Stomach (tissue), 9 donors: ENCODE results near the gene KBTBD3. TPM values are rescaled to one million over a fixed set of nuclear protein-coding genes. Genes with fewer than 3 reads are reported as not detected.

Experiments used
- DNase-seq, 2 donors: peaks; one replicate each; pipeline versions ENCODE4 v3.0.0 to v3.0.0-alpha.2; 2013 to 2019
- H3K27ac ChIP-seq, 5 donors: fragments of 200-600 bp in 4 of 5; sonication (generic) in 4 of 5; one replicate each; pipeline ENCODE4 v1.5.1; 2013 to 2019; ENCODE audit warnings: mild to moderate bottlenecking in 1 of 5, moderate library complexity in 1 of 5
- H3K27me3 ChIP-seq, 3 donors: fragments of 200-600 bp; sonication (generic); one replicate each; pipeline ENCODE4 v1.5.1; 2017 to 2019; ENCODE audit warnings: mixed run types in 1 of 3
- H3K36me3 ChIP-seq, 4 donors: fragments of 200-600 bp; sonication (generic); 1 replicate in 3 of 4; 2 replicates in 1 of 4; pipeline ENCODE4 v1.5.1; 2016 to 2019
- H3K4me1 ChIP-seq, 4 donors: fragments of 200-600 bp; sonication (generic); one replicate each; pipeline ENCODE4 v1.5.1; 2016 to 2019
- H3K4me3 ChIP-seq, 4 donors: fragments of 200-600 bp; sonication (generic) in 3 of 4; one replicate each; pipeline ENCODE4 v1.5.1; 2016 to 2019; ENCODE audit warnings: mild to moderate bottlenecking in 1 of 4
- H3K9me3 ChIP-seq, 4 donors: fragments of 200-600 bp; sonication (generic); one replicate each; pipeline ENCODE4 v1.5.1; 2016 to 2019
- EP300 ChIP-seq: sonication (generic); formaldehyde crosslinking; IDR thresholded peaks from one replicate; pipeline ENCODE4 v1.6.1; 2017; ENCODE audit warnings: antibody characterized with exemption
- POLR2A ChIP-seq, 4 donors: fragments of 450-650 bp; IDR thresholded peaks; one replicate each; pipeline ENCODE4 v1.6.1; 2016; ENCODE audit warnings: antibody characterized with exemption in 4 of 4, control low read depth in 2 of 4, mild to moderate bottlenecking in 1 of 4, moderate library complexity in 1 of 4
- POLR2AphosphoS5 ChIP-seq, 3 donors: sonication (generic); formaldehyde crosslinking; IDR thresholded peaks; one replicate each; pipeline ENCODE4 v1.6.1; 2016; ENCODE audit warnings: antibody characterized with exemption in 3 of 3
- WGBS, 5 donors: extraction: QIAGEN DNeasy Blood & Tissue Kit in 3 of 5; methylation state at CpG; one replicate each; pipeline versions ENCODE4 v1.1.5 to v1.1.7; 2013 to 2018; 5-methylcytosine and 5-hydroxymethylcytosine counted together
- intact Hi-C: fragments of 100-400 bp; cut with DNase I; formaldehyde crosslinking; loops from one replicate; pipeline ENCODE4 v1.15.1; 2023; ENCODE audit warnings: low total_unique reads
- polyA plus RNA-seq, 3 donors: library from polyadenylated mRNA; stranded (reverse); fragments of 200-250 nt; gene quantifications; one replicate each; pipeline ENCODE4 v1.2.3, GENCODE V29; 2013
- total RNA-seq, 5 donors: library from RNA; depleted of rRNA; stranded (reverse); fragments of >200 nt; gene quantifications; one replicate each; pipeline versions ENCODE4 v1.1.0 to v1.2.3, GENCODE V29; 2014 to 2016
- TF ChIP-seq, protein P1 (sequence below), 7 experiments: fragments of 450-650 bp in 4 of 7; fragments of 200-600 bp in 3 of 7; sonication (generic) in 3 of 7; IDR thresholded peaks; one replicate each; pipeline ENCODE4 v1.5.1; 2016 to 2019; ENCODE audit warnings: antibody characterized with exemption in 7 of 7, control low read depth in 2 of 7, mild to moderate bottlenecking in 1 of 7
- donor health status: healthy with polysubstance abuse.
- donor health status: Bipolar disorder and iron deficiency.
- donor health status: healthy.

Gene KBTBD3
- total and polyA plus RNA-seq, 8 donors: 0.58 to 24.9 (median 3.4) TPM

DNA sequence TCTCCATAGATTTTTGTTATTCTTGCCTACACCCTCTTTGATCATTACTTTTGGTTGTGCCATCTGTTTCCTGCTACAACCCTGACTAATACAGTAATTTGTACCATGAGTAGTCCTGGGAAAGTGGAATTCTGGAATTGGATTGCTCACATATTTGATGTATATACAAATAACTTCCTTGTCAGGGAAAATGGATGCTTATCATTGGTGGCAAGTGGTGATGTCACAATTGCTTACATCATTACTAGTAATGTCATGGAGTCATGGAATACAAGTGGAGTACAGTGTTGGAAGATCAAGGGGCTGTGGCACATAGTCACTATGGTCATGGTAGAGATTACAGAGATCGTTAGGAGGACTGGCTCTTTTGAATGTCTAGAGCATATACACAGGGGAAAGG is 24.7 kb upstream of the KBTBD3 start:
- H3K36me3 ChIP-seq: peaks cover 11 to 22% (median 17%) of the 10 kb centered on the region in 4 donors
- no peaks in the 10 kb centered on the region for H3K4me1 ChIP-seq
- DNase-seq: no peak
- H3K4me3 ChIP-seq: no peak overlapping the region
- H3K27me3 ChIP-seq: no peaks in the 10 kb centered on the region
- TF ChIP-seq, protein P1, sequence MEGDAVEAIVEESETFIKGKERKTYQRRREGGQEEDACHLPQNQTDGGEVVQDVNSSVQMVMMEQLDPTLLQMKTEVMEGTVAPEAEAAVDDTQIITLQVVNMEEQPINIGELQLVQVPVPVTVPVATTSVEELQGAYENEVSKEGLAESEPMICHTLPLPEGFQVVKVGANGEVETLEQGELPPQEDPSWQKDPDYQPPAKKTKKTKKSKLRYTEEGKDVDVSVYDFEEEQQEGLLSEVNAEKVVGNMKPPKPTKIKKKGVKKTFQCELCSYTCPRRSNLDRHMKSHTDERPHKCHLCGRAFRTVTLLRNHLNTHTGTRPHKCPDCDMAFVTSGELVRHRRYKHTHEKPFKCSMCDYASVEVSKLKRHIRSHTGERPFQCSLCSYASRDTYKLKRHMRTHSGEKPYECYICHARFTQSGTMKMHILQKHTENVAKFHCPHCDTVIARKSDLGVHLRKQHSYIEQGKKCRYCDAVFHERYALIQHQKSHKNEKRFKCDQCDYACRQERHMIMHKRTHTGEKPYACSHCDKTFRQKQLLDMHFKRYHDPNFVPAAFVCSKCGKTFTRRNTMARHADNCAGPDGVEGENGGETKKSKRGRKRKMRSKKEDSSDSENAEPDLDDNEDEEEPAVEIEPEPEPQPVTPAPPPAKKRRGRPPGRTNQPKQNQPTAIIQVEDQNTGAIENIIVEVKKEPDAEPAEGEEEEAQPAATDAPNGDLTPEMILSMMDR (IDR thresholded peaks at IDR 0.05): no peak
- TF ChIP-seq POLR2AphosphoS5 (IDR thresholded peaks at IDR 0.05): no peak
- no peak for TF ChIP-seq POLR2A (IDR thresholded peaks at IDR 0.05)
- no peak for TF ChIP-seq EP300
- H3K9me3 ChIP-seq: no peaks in the 10 kb centered on the region
- H3K27ac ChIP-seq: no peak overlapping the region
- WGBS, 5 donors: 82 to 94% (median 92%) methylated on average over 1 of the region's 1 CpG
- intact Hi-C loops: no loop called here

DNA sequence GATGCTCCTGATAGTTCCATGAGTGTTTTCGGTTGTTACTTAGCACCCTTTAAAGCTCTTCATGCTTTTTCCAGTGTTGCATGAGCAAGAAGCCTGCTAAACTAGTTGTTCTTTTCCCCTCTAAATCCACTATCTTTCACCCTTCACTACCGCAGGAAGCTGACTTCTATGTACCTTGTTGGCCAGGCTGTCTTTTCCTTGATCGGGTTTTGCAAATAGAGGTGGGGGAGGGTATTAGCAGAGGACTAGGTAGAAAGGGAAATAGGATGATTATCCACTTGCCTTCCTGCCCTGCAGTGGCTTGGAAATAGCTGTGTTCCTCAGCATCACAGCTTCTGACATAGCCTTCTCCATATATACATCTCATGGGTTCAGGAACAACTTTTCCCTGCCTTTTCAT is 24.2 kb upstream of the KBTBD3 start:
- intact Hi-C loops: no loop called here
- WGBS, 5 donors: 51 to 70% (median 63%) methylated on average over 3 of the region's 3 CpGs
- no peaks in the 10 kb centered on the region for H3K27me3 ChIP-seq
- no peaks in the 10 kb centered on the region for H3K4me1 ChIP-seq
- no peak overlapping the region for H3K4me3 ChIP-seq
- DNase-seq: no peak
- TF ChIP-seq EP300: no peak
- no peak for TF ChIP-seq POLR2A (IDR thresholded peaks at IDR 0.05)
- TF ChIP-seq, protein P1 (IDR thresholded peaks at IDR 0.05): no peak
- H3K9me3 ChIP-seq: no peaks in the 10 kb centered on the region
- H3K27ac ChIP-seq: no peak overlapping the region
- H3K36me3 ChIP-seq: peaks cover 15 to 27% (median 22%) of the 10 kb centered on the region in 4 donors

DNA sequence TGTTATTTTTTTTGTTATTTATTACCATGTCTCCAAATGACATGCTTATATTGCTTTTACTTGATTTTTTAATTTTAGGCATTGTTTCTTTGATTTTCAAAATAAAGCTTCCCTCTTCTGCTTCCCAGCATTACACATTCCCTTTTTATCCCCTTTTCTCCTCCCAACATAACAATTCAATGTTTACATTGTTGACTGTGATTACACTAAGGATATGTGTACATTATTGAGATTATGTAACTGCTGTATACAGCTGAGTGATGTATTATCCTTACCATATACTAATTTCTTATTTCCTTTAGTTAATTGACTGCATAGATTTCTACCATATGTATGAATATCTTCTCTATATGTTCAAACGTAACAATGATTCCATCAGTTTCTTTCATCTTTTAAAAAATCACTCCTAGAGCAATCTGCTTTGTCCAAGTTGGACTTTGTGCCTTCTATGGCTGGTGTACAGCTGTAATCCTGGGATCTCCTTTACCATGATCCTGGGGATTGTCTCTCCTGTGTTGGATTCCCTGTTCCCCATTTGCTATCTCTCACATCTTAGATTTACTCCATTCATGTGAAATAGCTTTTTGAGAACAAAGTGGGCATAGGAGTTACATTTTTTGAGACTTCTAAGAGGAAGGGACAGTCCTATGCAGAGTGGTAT is 21.9 kb upstream of the KBTBD3 start:
- H3K4me1 ChIP-seq: no peaks in the 10 kb centered on the region
- H3K27me3 ChIP-seq: no peaks in the 10 kb centered on the region
- H3K9me3 ChIP-seq: no peaks in the 10 kb centered on the region
- H3K4me3 ChIP-seq: no peak overlapping the region
- no peak for DNase-seq
- TF ChIP-seq POLR2AphosphoS5 (IDR thresholded peaks at IDR 0.05): no peak
- TF ChIP-seq, protein P1 (IDR thresholded peaks at IDR 0.05): no peak
- TF ChIP-seq POLR2A (IDR thresholded peaks at IDR 0.05): no peak
- no peak for TF ChIP-seq EP300
- no peak overlapping the region for H3K27ac ChIP-seq
- peaks cover 29 to 50% (median 45%) of the 10 kb centered on the region in 4 donors for H3K36me3 ChIP-seq
- intact Hi-C loops: no loop called here
- 76 to 89% (median 83%) methylated on average over 1 of the region's 1 CpG for WGBS, 5 donors

DNA sequence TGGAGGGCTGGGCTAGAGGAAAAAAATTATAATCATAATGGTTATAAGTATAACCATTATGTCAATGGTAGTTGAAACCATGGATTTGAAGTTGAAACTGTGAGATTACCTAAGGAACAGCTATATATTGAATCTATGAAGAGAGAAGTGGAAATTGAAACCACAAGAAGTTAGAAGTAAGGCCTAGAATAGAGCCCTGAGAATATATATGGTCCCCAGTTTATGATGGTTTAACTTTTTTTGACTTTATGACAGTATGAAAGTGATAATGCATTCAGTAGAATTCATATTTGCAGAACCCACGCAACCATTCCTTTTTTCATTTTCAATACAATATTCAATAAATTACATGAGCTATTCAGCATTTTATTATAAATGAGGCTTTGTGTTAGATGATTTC is 15.3 kb upstream of the KBTBD3 start:
- TF ChIP-seq POLR2AphosphoS5 (IDR thresholded peaks at IDR 0.05) (no peak), POLR2A (IDR thresholded peaks at IDR 0.05) (no peak), EP300 (no peak)
- TF ChIP-seq, protein P1 (IDR thresholded peaks at IDR 0.05): no peak
- intact Hi-C loops: no loop called here
- peaks cover 35 to 70% (median 65%) of the 10 kb centered on the region in 4 donors for H3K36me3 ChIP-seq
- H3K4me3 ChIP-seq: no peak overlapping the region
- peaks cover 3 to 35% (median 19%) of the 10 kb centered on the region in 4 donors for H3K4me1 ChIP-seq
- DNase-seq: no peak
- 88 to 98% (median 93%) methylated on average over 1 of the region's 1 CpG for whole genome bisulfite sequencing, 5 donors
- H3K27me3 ChIP-seq: no peaks in the 10 kb centered on the region
- no peaks in the 10 kb centered on the region for H3K9me3 ChIP-seq
- no peak overlapping the region for H3K27ac ChIP-seq
